GM12878 (cell line): ENCODE measurements around the gene SCT. TPM values are rescaled to one million over a fixed set of nuclear protein-coding genes. Genes with fewer than 3 reads are reported as not detected.

Experiments used
- ATAC-seq: fragments of 200-7000 bp; cut with Tn5 transposase; 3 replicates; pipeline ENCODE4 v1.9.1; 2020; ENCODE audit warnings: mild to moderate bottlenecking, moderate library complexity
- BruUV-seq: library from RNA; stranded (reverse); fragments of 400-500 nt; replicated peaks from 2 replicates; lab custom pipeline; 2021; lab: Mats Ljungman, UMichigan
- CTCF ChIA-PET: fragments of 300-600 bp; sonication (Branson Sonifier 250); formaldehyde crosslinking; extraction: SDS; loops from one replicate; lab custom pipeline; 2021; ENCODE audit warnings: inconsistent platforms; lab: Yijun Ruan, JAX
- POLR2A ChIA-PET: fragments of 350-600 bp; formaldehyde crosslinking; extraction: SDS; loops from one replicate; lab custom pipeline; 2021; ENCODE audit warnings: inconsistent platforms; lab: Charles Lee
- RAD21 ChIA-PET: fragments of 300-600 bp; sonication (Branson Sonifier 250); formaldehyde crosslinking; loops from one replicate; lab custom pipeline; 2023; ENCODE audit warnings: antibody characterized with exemption; ENCODE audit not compliant: unreplicated experiment; lab: Charles Lee
- SMC1A ChIA-PET: fragments of 300-600 bp; sonication (Branson Sonifier 250); formaldehyde crosslinking; loops from one replicate; lab custom pipeline; 2023; ENCODE audit not compliant: unreplicated experiment, uncharacterized antibody; lab: Charles Lee
- DNase-seq: peaks from one replicate; pipeline ENCODE4 v3.0.0-alpha.2; 2011; ENCODE audit warnings: low read depth, low spot score
- FAIRE-seq: peaks from 3 replicates; lab custom pipeline; 2011; peaks lifted over from hg19 to GRCh38; lab: Jason Lieb, UNC
- H2AFZ ChIP-seq: 2 replicates; pipeline ENCODE4 v1.6.0; 2011; ENCODE audit warnings: low read depth, low read length, control low read depth; ENCODE audit not compliant: control insufficient read depth
- H3K27ac ChIP-seq: 2 replicates; pipeline ENCODE4 v1.5.1; 2011; ENCODE audit warnings: control low read depth; ENCODE audit not compliant: control insufficient read depth, insufficient read depth
- H3K27me3 ChIP-seq, 2 experiments: replicated peaks in 1 of 2; 2 replicates each; pipeline versions ENCODE4 v1.6.0 to v1.6.1; 2011; ENCODE audit warnings: low read length in 1 of 2; ENCODE audit not compliant: control insufficient read depth in 2 of 2, insufficient read depth in 2 of 2
- H3K36me3 ChIP-seq, 2 experiments: 2 replicates each; pipeline ENCODE4 v1.5.1; 2011; ENCODE audit warnings: low read length in 1 of 2; ENCODE audit not compliant: control insufficient read depth in 2 of 2, insufficient read depth in 2 of 2
- H3K4me1 ChIP-seq: 2 replicates; pipeline ENCODE4 v1.6.1; 2011; ENCODE audit warnings: mild to moderate bottlenecking, low read length, moderate library complexity, mixed read lengths; ENCODE audit not compliant: control insufficient read depth, insufficient read depth
- H3K4me2 ChIP-seq: 2 replicates; pipeline ENCODE4 v1.6.0; 2011; ENCODE audit warnings: control low read depth; ENCODE audit not compliant: control insufficient read depth, insufficient read depth
- H3K4me3 ChIP-seq: fragments of 200-600 bp; sonication (generic); 2 replicates; pipeline ENCODE4 v1.5.1; 2016
- H3K79me2 ChIP-seq: 2 replicates; pipeline ENCODE4 v1.6.0; 2011; ENCODE audit warnings: low read length; ENCODE audit not compliant: control insufficient read depth, insufficient read depth
- H3K9ac ChIP-seq: 2 replicates; pipeline ENCODE4 v1.8.0; 2011; ENCODE audit warnings: low read length, control low read depth, mixed read lengths; ENCODE audit not compliant: control insufficient read depth, insufficient read depth
- H3K9me3 ChIP-seq: replicated peaks from 3 replicates; pipeline ENCODE4 v1.5.1; 2011; ENCODE audit warnings: mild to moderate bottlenecking, low read length; ENCODE audit not compliant: control insufficient read depth, insufficient read depth
- H4K20me1 ChIP-seq: 2 replicates; pipeline ENCODE4 v1.6.0; 2011; ENCODE audit not compliant: control insufficient read depth, insufficient read depth
- BCLAF1 ChIP-seq: fragments of 450-650 bp; IDR thresholded peaks from 2 replicates; pipeline ENCODE4 v1.6.1; 2017; ENCODE audit warnings: antibody characterized with exemption, mild to moderate bottlenecking, moderate library complexity
- CREB1 ChIP-seq: IDR thresholded peaks from 2 replicates; pipeline ENCODE4 v1.6.1; 2012; ENCODE audit warnings: low read depth, mild to moderate bottlenecking, inconsistent platforms
- CTCF ChIP-seq, 3 experiments: IDR thresholded peaks in 2 of 3; conservative IDR thresholded peaks in 1 of 3; 2 replicates each; pipeline ENCODE4 v1.5.1; 2011; ENCODE audit warnings: low read depth in 3 of 3, low read length in 3 of 3, mild to moderate bottlenecking in 3 of 3, control low read depth in 2 of 3, moderate library complexity in 2 of 3, inconsistent platforms in 1 of 3, mixed read lengths in 1 of 3; ENCODE audit not compliant: control insufficient read depth in 2 of 3, insufficient read depth in 1 of 3; ENCODE audit errors: extremely low read depth in 1 of 3
- EED ChIP-seq: sonication (generic); IDR thresholded peaks from 2 replicates; pipeline ENCODE4 v1.6.1; 2016; ENCODE audit warnings: antibody characterized with exemption, low read depth
- FOS ChIP-seq: IDR thresholded peaks from 3 replicates; pipeline ENCODE4 v1.6.1; 2011; ENCODE audit warnings: borderline replicate concordance; ENCODE audit not compliant: insufficient read length; ENCODE audit errors: extremely low read depth
- GABPA ChIP-seq: IDR thresholded peaks from 2 replicates; pipeline ENCODE4 v1.6.1; 2014; ENCODE audit warnings: antibody characterized with exemption, low read depth, mild to moderate bottlenecking, inconsistent platforms
- JUNB ChIP-seq: IDR thresholded peaks from 2 replicates; pipeline ENCODE4 v1.6.1; 2016; ENCODE audit warnings: antibody characterized with exemption, mild to moderate bottlenecking
- KLF5 ChIP-seq: fragments of 450-650 bp; IDR thresholded peaks from 2 replicates; pipeline ENCODE4 v1.6.1; 2014; ENCODE audit warnings: mild to moderate bottlenecking; ENCODE audit not compliant: partially characterized antibody
- MYB ChIP-seq: fragments of 150-350 bp; IDR thresholded peaks from 2 replicates; pipeline ENCODE4 v1.6.1; 2014; ENCODE audit warnings: mild to moderate bottlenecking, low read depth, low read length, borderline replicate concordance
- PRDM15 ChIP-seq: fragments of 450-650 bp; formaldehyde crosslinking; IDR thresholded peaks from 2 replicates; pipeline ENCODE4 v1.4.0; 2020; ENCODE audit warnings: mild to moderate bottlenecking, moderate library complexity
- SRF ChIP-seq, 2 experiments: IDR thresholded peaks; 2 replicates each; pipeline ENCODE4 v1.6.1; 2011; ENCODE audit warnings: low read depth in 2 of 2, low read length in 2 of 2, mild to moderate bottlenecking in 1 of 2, moderate library complexity in 1 of 2
- WRNIP1 ChIP-seq: IDR thresholded peaks from 2 replicates; pipeline ENCODE4 v1.6.1; 2011; ENCODE audit warnings: low read depth, low read length, improper control_type of control experiment, borderline replicate concordance
- YY1 ChIP-seq: IDR thresholded peaks from 2 replicates; pipeline ENCODE4 v1.6.1; 2011; ENCODE audit warnings: low read depth, mild to moderate bottlenecking, low read length
- ZNF274 ChIP-seq: IDR thresholded peaks from one replicate; pipeline ENCODE4 v1.8.0; 2011; ENCODE audit not compliant: insufficient read length, insufficient read depth
- ZNF622 ChIP-seq: fragments of 450-650 bp; IDR thresholded peaks from 2 replicates; pipeline ENCODE4 v1.6.1; 2017; ENCODE audit warnings: mild to moderate bottlenecking, inconsistent platforms
- WGBS: methylation state at CpG from one replicate; pipeline ENCODE4 v1.1.6; 2016; ENCODE audit warnings: low lambda C conversion rate; ENCODE audit not compliant: insufficient replicate concordance, insufficient coverage; ENCODE audit errors: missing lambda C conversion rate; 5-methylcytosine and 5-hydroxymethylcytosine counted together
- in situ Hi-C: fragments of 300-500 bp; cut with MboI; formaldehyde crosslinking; loops from 9 replicates; pipeline ENCODE4 v1.14.3; 2018; ENCODE audit warnings: mixed read lengths
- intact Hi-C: fragments of 100-400 bp; cut with micrococcal nuclease; formaldehyde crosslinking; loops from one replicate; pipeline ENCODE4 v1.14.2; 2022; ENCODE audit not compliant: unreplicated experiment
- polyA plus RNA-seq, 11 experiments: library from polyadenylated mRNA; depleted of rRNA in 4 of 11; unstranded in 6 of 11; stranded (reverse) in 5 of 11; fragments of >200 nt; fragmentation: Nextera tagmentation in 4 of 11; fragmentation: Illumina TruSeq in 1 of 11; extraction: Ambion mirVana in 4 of 11; extraction: Trizol in 1 of 11; gene quantifications; 1 replicate in 1 of 11; 2 replicates in 10 of 11; pipeline versions ENCODE4 v1.2.1 to v1.2.3, GENCODE V29; 2011 to 2016; ENCODE audit warnings: inconsistent platforms in 2 of 11, missing spikeins in 2 of 11, low read depth in 1 of 11
- total RNA-seq, 4 experiments: library from RNA; depleted of rRNA in 3 of 4; stranded (reverse); fragments of >200 nt in 3 of 4; fragmentation: Illumina TruSeq in 1 of 4; extraction: Trizol in 1 of 4; gene quantifications; 2 replicates each; pipeline versions ENCODE4 v1.2.1 to v1.2.3, GENCODE V29; 2013 to 2021

The SCT gene
- total and polyA plus RNA-seq, 10 of the 15 experiments (the other 5 are each of a cell fraction or from before 2014, with no cell fraction given) = not detected

GRCh38 chr11:638631-639331 is 11.8 kb upstream of the SCT start:
- Histone ChIP-seq H3K27me3 (peaks cover 0 to 5% of the 10 kb centered on the region in 2 experiments; a peak in 2 of 4 replicates), H3K9me3 (no peaks in the 10 kb centered on the region), H3K36me3 (peaks cover 0 to 2% of the 10 kb centered on the region in 2 experiments; a peak in 2 of 4 replicates), H3K9ac (no peak overlapping the region), H3K4me2 (no peak overlapping the region), H3K27ac (no peak overlapping the region), H3K79me2 (no peaks in the 10 kb centered on the region), H3K4me3 (no peak overlapping the region), H4K20me1 (no peaks in the 10 kb centered on the region), H3K4me1 (no peaks in the 10 kb centered on the region), H2AFZ (no peak overlapping the region)
- ChIA-PET CTCF (no interaction called here), SMC1A (no interaction called here), POLR2A (no interaction called here), RAD21 (no interaction called here)
- FAIRE-seq (no peak), DNase-seq (no peak), ATAC-seq (no peak)
- in situ Hi-C loops (no loop called here), intact Hi-C loops (no loop called here)
- BruUV-seq = no TSS peak
- 78% methylated on average over 26 of the region's 28 CpGs for WGBS
- no peak for TF ChIP-seq MYB
- TF ChIP-seq EED = no peak
- no peak for TF ChIP-seq ZNF274
- TF ChIP-seq FOS = no peak
- TF ChIP-seq WRNIP1 = no peak
- no peak for TF ChIP-seq PRDM15 (CRISPR knock-in tag)
- no peak for TF ChIP-seq BCLAF1
- TF ChIP-seq JUNB = no peak
- no peak for TF ChIP-seq SRF (IDR thresholded peaks at IDR 0.05; ENCODE audit: low read depth in 2 of 2, low read length in 2 of 2)
- no peak for TF ChIP-seq ZNF622
- no peak for TF ChIP-seq CREB1
- TF ChIP-seq KLF5 = no peak
- TF ChIP-seq YY1 = no peak
- TF ChIP-seq CTCF (IDR thresholded peaks at IDR 0.05 in 2 of 3, conservative IDR thresholded peaks at IDR 0.05 in 1 of 3; ENCODE audit: control insufficient read depth in 2 of 3, extremely low read depth in 1 of 3, insufficient read depth in 1 of 3, low read depth in 3 of 3, low read length in 3 of 3) = no peak
- no peak for TF ChIP-seq GABPA
